ACHN (cell line): Measurements from ENCODE around the gene TLR9.
"Not testable (repeated sequence)": the region's sequence is repeated elsewhere in the genome, so short reads cannot be mapped to it uniquely, and the experiment has no call there.

ENCODE experiments used
- DNase-seq: peaks from one replicate; pipeline ENCODE4 v3.0.0-alpha.2; 2015
- in situ Hi-C: cut with HindIII; loops from 2 replicates; pipeline ENCODE4 v1.10.0; 2017; ENCODE audit warnings: low sequenced_read_pairs, low pct_ligation_motif_present, low pct_unique_long_range_greater_than_20kb

The TLR9 gene, protein sequence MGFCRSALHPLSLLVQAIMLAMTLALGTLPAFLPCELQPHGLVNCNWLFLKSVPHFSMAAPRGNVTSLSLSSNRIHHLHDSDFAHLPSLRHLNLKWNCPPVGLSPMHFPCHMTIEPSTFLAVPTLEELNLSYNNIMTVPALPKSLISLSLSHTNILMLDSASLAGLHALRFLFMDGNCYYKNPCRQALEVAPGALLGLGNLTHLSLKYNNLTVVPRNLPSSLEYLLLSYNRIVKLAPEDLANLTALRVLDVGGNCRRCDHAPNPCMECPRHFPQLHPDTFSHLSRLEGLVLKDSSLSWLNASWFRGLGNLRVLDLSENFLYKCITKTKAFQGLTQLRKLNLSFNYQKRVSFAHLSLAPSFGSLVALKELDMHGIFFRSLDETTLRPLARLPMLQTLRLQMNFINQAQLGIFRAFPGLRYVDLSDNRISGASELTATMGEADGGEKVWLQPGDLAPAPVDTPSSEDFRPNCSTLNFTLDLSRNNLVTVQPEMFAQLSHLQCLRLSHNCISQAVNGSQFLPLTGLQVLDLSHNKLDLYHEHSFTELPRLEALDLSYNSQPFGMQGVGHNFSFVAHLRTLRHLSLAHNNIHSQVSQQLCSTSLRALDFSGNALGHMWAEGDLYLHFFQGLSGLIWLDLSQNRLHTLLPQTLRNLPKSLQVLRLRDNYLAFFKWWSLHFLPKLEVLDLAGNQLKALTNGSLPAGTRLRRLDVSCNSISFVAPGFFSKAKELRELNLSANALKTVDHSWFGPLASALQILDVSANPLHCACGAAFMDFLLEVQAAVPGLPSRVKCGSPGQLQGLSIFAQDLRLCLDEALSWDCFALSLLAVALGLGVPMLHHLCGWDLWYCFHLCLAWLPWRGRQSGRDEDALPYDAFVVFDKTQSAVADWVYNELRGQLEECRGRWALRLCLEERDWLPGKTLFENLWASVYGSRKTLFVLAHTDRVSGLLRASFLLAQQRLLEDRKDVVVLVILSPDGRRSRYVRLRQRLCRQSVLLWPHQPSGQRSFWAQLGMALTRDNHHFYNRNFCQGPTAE

GRCh38 chr3:52225452-52226228 is at the start of gene TLR9:
TSS of gene TLR9 (minus strand) at chr3:52225645. CDS start at chr3:52225529, 116 bp downstream.
- DNase-seq = no peak
- in situ Hi-C loops = no loop called here

DNA sequence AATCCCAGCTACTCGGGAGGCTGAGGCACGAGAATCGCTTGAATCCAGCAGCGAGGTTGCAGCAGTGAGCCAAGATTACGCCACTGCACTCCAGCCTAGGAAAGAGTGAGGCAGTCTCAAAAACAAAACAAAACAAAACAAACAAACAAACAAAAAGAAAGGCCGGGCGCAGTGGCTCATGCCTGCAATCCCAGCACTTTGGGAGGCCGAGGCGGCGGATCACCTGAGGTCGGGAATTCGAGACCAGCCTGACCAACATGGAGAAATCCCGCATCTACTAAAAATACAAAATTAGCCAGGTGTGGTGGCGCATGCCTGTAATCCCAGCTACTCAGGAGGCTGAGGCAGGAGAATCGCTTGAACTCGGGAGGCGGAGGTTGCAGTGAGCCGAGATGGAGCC is 49.3 kb upstream of the TLR9 start:
- DNase-seq, in situ Hi-C loops: not testable (repeated sequence)

GRCh38 chr3:52272831-52273230 is 47.4 kb upstream of the TLR9 start:
- in situ Hi-C loops = no loop called here
- no peak for DNase-seq

DNA sequence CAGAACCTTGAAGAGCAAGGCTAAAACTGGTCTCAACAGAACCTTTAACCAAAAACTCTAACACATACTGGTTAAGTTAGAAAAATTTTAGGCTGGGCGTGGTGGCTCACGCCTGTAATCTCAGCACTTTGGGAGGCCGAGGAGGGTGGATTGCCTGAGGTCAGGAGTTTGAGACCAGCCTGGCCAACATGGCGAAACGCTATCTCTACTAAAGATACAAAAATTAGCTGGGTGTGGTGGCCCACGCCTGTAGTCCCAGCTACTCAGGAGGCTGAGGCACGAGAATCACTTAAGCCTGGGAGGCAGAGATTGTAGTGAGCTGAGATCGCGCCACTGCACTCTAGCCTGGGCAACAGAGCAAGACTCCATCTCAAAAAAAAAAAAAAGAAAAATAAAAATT is 46.7 kb upstream of the TLR9 start:
- DNase-seq, in situ Hi-C loops: not testable (repeated sequence)

- in situ Hi-C loops = no loop called here
- DNase-seq = no peak
Observed at GRCh38 chr3:52270252-52270754, 44.9 kb upstream of the TLR9 start.

DNA sequence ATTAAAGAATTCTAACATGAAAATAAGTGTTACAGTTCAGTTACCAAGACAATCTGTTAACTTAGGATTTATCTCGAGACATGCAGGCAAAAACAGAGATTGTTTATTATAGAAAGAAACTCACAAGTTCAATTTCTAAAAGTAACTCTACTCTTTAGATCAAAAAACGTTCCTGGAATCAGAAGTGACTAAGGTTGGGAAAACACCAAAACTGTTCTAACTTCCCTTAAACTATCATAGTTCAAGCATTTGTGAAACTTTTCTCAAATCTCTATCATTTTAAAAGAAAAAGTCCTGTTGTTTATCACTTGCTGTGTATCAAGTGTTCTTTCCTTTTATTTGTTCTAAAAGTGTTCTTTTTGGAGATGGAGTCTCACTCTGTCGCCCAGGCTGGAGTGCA is 44.3 kb upstream of the TLR9 start:
- DNase-seq = no peak
- in situ Hi-C loops = no loop called here

- in situ Hi-C loops = no loop called here
- no peak for DNase-seq
Observed at GRCh38 chr3:52268036-52268435, 42.6 kb upstream of the TLR9 start.

- DNase-seq = no peak
- in situ Hi-C loops = no loop called here
Observed at GRCh38 chr3:52265387-52265786, 39.9 kb upstream of the TLR9 start.

- in situ Hi-C loops = no loop called here
- no peak for DNase-seq
Observed at GRCh38 chr3:52262447-52262846, 37.0 kb upstream of the TLR9 start.

DNA sequence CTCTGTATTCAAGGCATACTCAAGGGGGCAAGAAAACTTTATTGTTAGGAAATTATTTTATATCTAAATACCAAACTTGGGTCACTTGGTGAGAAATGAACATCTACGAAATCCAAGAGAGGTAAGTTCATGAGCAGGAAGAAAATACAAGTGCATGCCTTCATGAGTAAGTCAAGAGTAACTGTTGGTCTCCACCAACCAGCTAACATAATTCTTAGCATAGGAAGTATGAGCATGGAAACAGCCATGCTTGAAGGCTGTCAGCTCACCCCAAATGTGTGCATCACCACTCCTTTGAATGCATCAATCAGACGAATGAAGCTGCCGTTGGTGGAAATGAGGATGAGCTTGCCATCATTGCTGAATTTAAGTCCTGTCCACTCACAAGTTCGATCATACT is 34.0 kb upstream of the TLR9 start:
- in situ Hi-C loops = no loop called here
- DNase-seq = no peak

DNA sequence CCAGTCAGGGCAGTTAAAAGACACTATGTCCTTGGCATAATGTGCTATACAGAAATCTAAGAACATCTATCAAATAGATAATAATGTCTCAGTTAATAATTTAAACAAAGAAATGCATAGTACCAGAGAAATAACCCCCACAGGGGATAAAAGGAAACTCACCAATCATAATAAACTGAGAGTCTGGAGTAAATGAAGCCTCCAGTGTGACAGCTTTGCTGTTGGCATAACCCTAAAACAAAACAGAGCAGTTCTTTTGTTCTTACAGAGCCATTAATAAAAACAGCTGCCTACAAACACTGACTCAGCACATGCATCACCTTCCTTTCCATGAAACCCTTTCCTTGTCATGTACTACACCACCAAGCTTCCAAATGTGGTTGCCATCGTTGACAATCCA is 33.6 kb upstream of the TLR9 start:
- DNase-seq = no peak
- in situ Hi-C loops = no loop called here

GRCh38 chr3:52257911-52258310 is 32.5 kb upstream of the TLR9 start:
- in situ Hi-C loops = no loop called here
- no peak for DNase-seq

DNA sequence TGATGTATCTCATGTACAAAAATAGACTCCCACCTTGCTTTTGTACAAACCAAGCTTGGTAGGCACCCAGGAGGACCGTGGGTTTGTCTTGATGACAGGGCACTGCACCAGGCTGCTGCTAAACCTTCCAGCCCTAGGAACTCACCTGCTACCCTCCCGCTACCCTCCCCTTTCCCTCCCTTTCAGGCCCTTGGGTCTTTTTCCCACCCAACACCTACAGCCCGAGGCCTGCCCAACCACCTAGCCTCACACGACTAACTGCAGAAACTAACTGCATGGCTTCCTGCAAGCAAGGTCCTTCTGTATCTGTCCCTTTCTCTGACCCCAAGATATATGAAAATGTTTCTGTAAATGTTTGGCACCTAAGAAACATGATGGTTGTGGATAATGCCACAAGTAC is 31.2 kb upstream of the TLR9 start:
- in situ Hi-C loops = no loop called here
- no peak for DNase-seq

DNA sequence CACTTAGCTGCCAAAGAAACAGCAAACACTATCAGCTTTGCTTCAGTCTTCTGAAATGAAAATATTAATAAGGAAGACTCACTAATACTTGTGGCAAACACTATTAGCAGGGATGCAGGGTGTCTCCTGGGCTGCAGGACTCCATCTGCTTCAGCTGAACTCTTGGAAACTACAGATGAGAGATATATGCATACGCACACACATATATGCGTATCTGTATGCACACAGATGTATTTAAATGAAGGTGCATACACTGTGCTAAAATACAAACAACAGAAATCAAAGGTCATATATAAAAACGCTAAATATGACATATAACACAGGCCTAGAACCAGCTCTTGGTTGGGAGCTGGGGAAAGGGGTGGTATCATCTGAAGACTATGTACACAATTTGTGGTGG is 30.7 kb upstream of the TLR9 start:
- DNase-seq = no peak
- in situ Hi-C loops = no loop called here

DNA sequence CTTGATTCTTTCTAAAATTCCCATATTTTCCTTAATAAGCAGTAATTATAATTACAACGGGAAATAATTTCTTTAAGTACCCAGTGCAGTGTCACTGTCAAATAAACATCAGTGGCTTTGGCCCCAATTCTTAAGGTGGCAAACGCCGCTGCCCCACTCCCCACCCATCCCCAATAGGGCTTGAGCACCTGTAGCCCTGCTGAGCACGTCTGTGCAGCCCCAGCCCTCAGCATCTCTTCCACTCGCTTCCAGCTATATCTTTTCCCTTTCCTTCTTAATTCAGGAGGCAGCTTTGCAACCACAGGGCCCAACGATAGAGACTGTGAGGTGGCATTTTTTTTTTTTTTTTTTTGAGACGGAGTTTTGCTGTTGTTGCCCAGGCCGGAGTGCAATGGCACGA is 29.2 kb upstream of the TLR9 start:
- DNase-seq = no peak
- in situ Hi-C loops = no loop called here

DNA sequence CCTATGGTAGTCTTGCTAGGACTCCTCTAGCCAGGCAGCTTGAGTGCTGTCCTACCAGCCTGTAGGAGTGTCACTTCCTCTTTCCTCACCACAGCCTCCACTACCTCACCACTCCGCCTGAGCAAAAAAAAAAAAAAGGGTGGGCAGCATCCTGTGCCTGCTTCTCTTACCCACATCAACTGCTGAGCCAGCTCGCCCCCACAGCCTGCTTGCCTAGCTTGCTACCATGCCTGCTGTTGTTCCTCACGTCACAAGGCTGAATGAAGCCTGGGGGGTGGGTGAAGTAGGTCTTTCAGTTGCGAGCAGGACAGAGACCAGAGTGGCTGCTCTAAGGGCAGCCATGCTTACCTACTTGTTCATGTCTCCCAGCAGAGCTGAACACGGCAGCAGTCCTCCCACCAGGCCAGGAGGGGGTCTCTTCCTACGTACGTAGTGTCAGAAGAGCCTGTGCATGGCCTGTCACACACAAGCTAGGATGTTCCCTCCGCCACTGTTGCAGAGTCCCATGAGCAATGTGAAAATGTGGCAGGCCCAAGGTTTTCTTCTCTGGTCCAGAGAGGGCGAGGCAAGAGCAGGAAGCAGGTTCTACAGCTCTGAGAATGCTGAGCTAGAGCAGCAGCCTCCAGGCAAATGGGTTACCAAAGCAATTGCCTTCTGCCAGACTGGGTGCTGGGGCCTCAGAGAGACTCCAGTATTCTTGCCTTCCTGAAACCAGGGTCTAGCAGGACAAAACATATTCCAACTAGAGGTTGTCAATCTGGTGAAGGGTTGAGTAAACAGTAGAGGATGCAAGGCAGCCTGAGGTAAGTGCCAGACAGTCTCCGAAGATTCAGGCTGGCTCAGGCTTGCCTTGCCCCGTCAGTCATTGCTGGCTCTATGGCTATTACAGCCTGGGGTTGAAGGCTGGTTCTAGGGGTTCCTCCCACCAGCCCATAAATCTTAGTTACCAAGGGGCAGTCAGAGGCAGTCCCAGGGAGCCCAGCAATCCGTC is 28.2 kb upstream of the TLR9 start:
- no peak for DNase-seq
- in situ Hi-C loops = no loop called here

DNA sequence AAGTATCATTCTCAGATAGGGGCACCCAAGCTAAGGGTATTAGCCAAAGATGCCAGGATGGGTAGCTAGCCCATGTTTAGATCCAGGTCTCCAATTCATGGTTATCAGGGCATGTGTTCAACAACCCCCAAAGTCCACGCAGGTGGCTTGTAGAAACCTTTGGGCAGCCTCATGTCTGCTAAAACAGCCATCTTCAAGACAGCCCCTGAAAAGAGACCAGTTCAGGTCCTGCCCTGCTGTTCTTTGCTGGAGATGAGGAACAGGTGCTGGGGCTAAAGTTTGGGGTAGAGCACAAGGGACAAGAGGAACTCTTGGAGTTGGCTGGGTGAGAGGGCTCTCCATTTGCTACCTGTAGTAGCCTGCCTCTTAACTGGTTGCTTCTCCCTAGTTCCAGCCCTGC is 24.7 kb upstream of the TLR9 start:
- DNase-seq = no peak
- in situ Hi-C loops = no loop called here
